NCI-H526 (cell line): Measurements from ENCODE around the gene DCDC2.
A peak's percentile ranks its signal among the peaks of the same experiment; 100 is the strongest.
"Not testable (repeated sequence)": the region's sequence is repeated elsewhere in the genome, so short reads cannot be mapped to it uniquely, and the experiment has no call there.

Experiments
- DNase-seq, 2 experiments: peaks; one replicate each; lab custom pipeline; 2025; lab: John Stamatoyannopoulos, UW

The DCDC2 gene

DNA sequence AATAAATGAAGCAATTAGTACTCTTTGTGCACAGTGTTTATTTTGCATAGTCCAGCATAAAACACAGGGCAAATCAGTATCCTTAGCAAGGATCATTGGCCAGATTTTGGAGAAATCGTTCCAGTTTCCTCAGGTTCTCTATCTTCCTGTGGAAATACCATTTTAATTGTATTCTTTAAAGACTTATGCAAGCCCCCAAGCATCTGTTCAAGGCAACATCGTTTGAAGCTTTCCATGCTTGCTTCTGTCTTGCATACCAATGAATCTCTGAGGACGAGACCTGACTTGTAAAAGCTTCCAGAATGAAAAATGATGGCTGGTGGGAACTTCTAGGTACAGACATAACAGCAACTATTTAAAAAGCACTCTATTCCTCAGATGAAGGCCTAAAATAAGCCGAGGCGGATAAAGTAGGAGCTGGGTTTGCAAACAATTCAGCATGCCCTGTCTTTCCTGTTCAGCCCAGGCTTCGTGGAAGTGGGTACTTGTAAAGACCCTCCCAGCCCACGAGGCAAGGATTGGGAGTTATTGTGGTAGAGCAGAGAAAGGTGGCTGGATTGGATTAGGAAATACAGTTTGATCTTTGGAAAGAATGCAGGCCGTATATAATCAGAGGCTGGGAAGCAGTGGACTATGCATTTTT is 210.2 kb downstream of the DCDC2 start:
- DNase-seq, result no peak

DNA sequence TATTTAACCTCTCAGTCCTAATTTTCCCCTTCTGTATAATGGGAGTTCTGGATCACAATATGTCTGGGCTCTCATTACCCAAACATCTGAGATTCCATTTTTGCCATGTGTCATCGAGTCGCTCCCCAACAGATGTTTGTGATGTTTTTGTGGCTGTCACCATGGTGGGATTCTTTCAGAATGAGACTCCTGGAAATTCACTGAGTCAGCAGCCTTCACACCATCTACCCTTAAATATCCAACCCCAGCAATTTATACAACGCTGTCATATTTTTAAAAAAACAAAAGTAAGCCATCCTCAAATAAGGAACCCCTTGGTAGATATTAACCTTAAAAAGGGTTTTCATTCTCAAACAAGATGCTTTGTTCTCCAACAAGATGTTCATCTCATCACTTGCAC is 211.0 kb downstream of the DCDC2 start:
- no peak for DNase-seq

DNA sequence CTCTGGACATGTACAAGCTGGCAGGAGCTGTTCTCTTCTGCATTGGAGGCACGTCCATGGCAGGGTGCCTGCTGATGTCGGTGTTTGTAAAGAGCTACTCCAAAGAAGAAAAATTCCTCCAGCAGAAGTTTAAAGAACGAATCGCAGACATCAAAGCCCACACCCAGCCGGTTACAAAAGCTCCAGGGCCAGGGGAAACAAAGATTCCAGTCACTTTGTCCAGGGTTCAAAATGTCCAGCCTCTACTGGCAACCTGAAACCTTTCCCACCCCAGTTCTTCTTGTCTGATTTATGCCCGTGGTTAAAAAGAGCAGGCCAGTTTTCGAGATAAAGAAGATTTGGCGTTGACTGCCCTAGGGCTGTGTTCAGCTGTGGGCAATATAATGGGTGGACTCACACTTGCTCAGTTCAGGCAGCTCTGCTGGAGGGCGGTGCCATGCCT is 212.1 kb downstream of the DCDC2 start:
- no peak for DNase-seq

DNA sequence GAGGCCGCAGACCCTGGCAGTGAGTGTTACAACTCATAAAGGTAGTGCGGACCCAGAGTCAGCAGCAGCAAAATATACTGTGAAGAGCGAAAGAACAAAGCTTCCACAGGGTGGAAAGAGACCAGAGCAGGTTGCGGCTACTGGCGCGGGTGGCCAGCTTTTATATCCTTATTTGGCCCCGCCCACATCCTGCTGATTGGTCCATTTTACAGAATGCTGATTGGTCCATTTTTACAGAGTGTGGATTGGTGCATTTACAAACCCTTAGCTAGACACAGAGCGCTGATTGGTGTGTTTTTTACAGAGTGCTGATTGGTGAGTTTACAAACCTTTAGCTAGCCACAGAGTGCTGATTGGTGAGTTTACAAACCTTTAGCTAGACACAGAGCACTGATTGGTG is 215.1 kb downstream of the DCDC2 start:
- DNase-seq, result not testable (repeated sequence)

DNA sequence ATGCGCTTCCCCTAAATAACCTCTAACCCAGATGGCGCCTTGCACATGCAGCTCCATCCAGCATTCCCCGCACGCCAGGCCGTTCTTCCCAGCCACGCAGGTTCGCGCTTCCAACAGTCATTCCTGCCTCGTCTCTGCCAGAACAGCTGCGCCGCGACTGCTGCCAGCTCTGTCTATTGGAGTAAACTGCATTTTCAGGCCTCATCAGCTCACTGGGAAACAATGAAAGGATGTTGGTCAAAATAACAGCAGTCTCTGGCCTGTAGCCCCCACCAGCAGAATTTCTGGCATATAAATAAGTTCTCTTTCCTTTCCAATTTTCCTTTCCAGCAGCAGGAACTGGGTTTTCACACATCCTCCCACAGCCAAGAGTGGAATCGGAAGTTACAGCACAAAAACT is 217.3 kb downstream of the DCDC2 start:
- no peak for DNase-seq

DNA sequence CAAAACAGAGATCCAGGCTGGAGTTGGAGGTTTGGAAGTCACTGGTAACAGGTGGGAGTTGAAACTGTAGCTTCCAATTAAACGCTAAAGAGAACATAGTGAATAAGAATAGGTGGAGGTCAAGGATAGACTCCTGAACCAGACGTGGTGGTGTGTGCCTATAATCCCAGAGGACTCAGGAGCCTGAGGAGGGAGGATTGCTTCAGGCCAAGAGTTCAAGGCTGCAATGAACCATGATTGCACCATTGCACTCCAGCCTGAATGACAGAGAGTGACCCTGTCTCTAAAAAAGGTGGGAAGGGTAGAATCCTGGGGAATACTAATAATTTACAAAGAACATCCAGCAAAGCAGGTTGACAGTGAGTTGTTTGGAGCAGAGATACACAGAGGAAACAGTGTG is 218.2 kb downstream of the DCDC2 start:
- DNase-seq, result no peak

DNA sequence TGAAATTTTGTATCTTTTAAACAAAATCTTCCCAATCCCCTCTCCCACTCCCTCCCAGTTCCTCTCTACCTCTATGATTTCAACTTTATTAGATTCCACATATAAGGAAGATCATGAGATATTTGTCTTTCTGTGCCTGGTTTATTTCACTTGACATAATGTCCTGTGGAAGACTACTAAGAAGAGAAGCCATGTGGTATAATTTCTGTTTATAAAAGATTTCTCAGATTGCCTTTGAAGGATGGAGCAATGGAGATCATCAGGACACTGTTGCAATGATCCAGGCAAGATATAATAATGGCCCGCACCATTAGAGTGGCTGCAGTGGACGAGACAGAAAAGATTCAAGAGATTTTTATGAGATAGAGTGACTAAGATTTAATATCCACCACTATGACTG is 218.8 kb downstream of the DCDC2 start:
- DNase-seq, result no peak

DNA sequence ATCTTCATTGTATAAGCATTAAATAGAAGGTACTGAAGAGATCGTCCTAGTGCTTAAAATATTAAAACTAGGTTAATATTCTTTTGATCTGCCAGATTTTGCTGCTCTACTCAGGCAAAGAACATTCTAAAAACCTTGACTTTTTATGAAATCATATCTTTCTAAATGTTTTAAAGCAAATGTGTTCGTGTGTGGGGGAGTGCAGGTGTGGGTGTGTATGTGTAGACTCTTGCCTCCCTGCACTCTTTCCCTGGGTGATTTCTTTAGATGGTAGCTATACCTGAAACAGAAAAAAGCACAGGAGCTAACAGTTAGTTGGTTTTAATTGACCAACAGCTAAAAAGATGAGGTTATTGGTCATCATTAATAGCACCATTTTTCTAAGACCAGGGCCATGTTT is 226.1 kb downstream of the DCDC2 start:
- no peak for DNase-seq

DNA sequence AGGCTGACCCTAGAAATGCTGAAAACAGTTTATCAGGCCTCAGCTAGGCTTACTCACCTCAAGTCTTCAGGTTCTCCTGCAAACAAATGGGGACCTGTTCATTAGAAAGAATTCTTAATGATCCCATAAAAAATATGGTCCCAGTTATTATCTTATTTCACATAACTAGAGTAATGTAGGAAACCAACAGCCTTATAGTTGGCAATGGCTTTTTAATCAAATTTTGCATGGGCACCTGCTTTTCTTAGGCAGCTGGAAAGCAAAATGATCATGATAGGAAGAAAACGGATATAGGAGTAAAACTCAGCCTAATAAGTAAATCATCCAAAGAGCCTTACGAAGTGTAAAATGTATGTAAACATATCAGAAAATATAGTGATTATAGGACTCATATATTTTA is 230.5 kb downstream of the DCDC2 start:
- DNase-seq, result no peak

DNA sequence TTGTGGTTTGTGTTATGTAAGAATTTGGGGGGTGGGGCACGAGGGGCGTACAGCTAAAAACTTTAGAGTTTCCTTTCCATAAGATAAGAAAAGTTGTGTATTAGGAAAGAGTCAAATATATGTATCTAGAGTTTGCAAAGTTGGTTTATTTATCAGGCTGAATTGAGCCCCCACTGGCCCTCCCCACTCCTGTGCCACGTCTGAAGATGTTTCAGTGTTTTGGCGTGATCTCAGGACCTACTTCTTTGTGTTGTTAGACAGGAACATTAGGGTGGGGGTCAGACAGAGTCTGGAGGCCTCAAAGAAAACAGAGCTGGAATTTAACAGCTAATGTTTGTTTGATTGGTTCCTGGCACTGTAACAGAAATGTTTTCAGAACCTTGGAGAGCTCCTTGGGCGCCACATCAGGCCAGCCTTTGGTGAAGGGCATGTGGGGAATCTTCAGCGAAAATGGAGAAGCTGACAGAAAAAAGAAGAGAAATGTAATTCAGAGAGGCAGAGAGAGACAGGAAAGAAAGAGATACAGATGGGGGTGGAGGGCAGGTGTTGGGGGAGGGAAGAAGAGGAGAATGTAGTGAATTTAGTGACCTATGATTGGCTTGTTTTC is 231.2 kb downstream of the DCDC2 start:
- DNase-seq, result peak in 1 of 2 experiments; percentile 7

DNA sequence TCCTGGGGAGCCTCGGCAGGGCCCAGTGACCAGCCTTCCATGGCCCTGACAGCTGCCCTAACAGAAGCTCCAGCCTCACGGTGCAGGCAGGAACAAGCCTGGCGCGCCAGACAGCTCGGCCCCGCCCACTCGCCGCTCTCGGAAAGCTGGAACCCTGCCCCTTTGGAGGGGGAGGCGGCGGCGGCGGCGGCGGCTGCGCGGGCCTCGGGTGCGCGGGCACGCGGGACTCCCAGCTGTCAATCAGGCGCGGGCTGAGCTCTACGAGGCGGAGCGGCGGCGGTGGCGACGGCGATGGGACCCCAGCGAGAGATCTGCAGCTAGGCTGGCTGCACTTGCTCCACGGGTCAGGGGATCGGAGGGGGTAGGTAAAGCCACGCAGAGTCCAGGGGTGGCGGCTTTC is 231.9 kb downstream of the DCDC2 start, which contains the start of gene NRSN1:
Gene NRSN1, plus strand, starts transcription at position 236 of the 400 bp plus-strand sequence. CDS start 8,113 bp downstream, outside the sequence.
- peak; percentile 5 to 88 for DNase-seq

DNA sequence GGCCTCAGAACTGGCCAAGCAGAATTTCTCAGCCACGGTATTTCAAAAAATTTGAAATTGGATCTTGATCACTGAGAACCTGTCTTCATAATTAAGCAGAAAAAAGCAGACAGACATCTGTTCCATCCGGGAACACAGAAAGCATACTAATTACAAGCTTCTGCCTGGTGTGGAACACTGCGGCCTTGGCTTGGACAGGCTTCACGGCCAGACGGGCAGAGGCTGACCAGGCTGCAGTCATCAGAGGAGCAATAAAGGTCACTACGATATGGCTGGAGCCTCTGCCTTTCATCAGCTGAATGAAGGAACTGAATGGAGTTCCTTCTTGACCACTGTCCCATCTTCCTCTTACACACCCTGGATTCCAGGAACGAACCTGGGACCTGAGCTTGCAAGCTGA is 235.7 kb downstream of the DCDC2 start:
- no peak for DNase-seq
